ENCODE data around the gene ZNF697. TPM values are rescaled to one million over a fixed set of nuclear protein-coding genes. Genes with fewer than 3 reads are reported as not detected.
"Not testable (repeated sequence)": the region's sequence is repeated elsewhere in the genome, so short reads cannot be mapped to it uniquely, and the experiment has no call there.

ZNF697 gene
- 3.6 and 4.1 TPM in 2 replicates for total RNA-seq (2021)
- Bru-seq, nascent RNA = percentile 62 among the genes with signal in this experiment
- BruChase-seq, experiment 1, labeled RNA remaining after a 2-hour chase = percentile 61 among the genes with signal in this experiment
- percentile 62 among the genes with signal in this experiment for BruChase-seq, experiment 2, labeled RNA remaining after a 6-hour chase
- long read RNA-seq = 0 reads

GRCh38 chr1:119647734-119648619, at the start of gene ZNF697:
ZNF697 (minus strand) TSS chr1:119648266; CDS start chr1:119626100, 22,166 bp downstream.
- DNase-seq = peak; percentile 97 to 98
- Histone ChIP-seq H3K4me2 (peak within 1 kb of the TSS; percentile 96), H3K36me3 (ENCODE audit: low read depth) (no peaks in the 10 kb centered on the region), H4K20me1 (ENCODE audit: insufficient read depth) (no peaks in the 10 kb centered on the region; the same call in 1 of the 2 replicates), H3K27ac (peak within 1 kb of the TSS; percentile 43), H3K9me2 (ENCODE audit: insufficient read depth) (0 out of 2 replicates have a peak, but pooled peaks cover 3% of the 10 kb centered on the region), H3K9me3 (ENCODE audit: insufficient read depth, low read depth) (no peaks in the 10 kb centered on the region), H3K4me1 (replicated peaks; ENCODE audit: insufficient read depth) (peaks cover 26% of the 10 kb centered on the region), H3K27me3 (ENCODE audit: insufficient read depth, low read depth) (no peaks in the 10 kb centered on the region), H3K4me3 (peak within 1 kb of the TSS; percentile 99), H3K79me2 (ENCODE audit: low read depth) (peaks cover 11% of the 10 kb centered on the region), H3F3A (ENCODE audit: insufficient read depth, low read depth) (peaks cover 3% of the 10 kb centered on the region; the same call in 1 of the 2 replicates), H2AFZ (peak within 1 kb of the TSS; percentile 98)
- peak; percentile 45; the same call in 1 of the 2 replicates for TF ChIP-seq CTCF (conservative IDR thresholded peaks at IDR 0.05)
- TF ChIP-seq EZH2 (IDR thresholded peaks at IDR 0.05; ENCODE audit: low read depth) = no peak
- CTCF ChIA-PET = interaction anchor here (0.6 to 1.5 kb wide), 4 partner anchors 13 to 75 kb away, joined by 3 to 5 read pairs (median 4); no protein-coding TSS in a partner anchor
- POLR2A ChIA-PET (ENCODE audit: unreplicated experiment) = interaction anchor here (0.5 to 1.2 kb wide), 7 partner anchors 9 to 368 kb away, joined by 4 to 12 read pairs (median 6); partner anchors contain the start of gene PHGDH
- intact Hi-C loops (cut with micrococcal nuclease; ENCODE audit: unreplicated experiment) = loop anchor here (1.0 to 5.0 kb wide), 4 partner anchors 27 to 63 kb away; partner anchors contain the start of gene PHGDH
- BruUV-seq (replicated peaks) = no TSS peak

- Histone ChIP-seq H3K4me2 (no peak overlapping the region), H3K36me3 (ENCODE audit: low read depth) (no peaks in the 10 kb centered on the region), H3K27me3 (ENCODE audit: insufficient read depth, low read depth) (no peaks in the 10 kb centered on the region), H3K9me3 (ENCODE audit: insufficient read depth, low read depth) (peaks cover 20% of the 10 kb centered on the region), H3K9me2 (ENCODE audit: insufficient read depth) (no peaks in the 10 kb centered on the region), H2AFZ (no peak overlapping the region), H3K79me2 (ENCODE audit: low read depth) (no peaks in the 10 kb centered on the region), H3F3A (ENCODE audit: insufficient read depth, low read depth) (no peaks in the 10 kb centered on the region), H3K4me3 (no peak overlapping the region), H3K4me1 (replicated peaks; ENCODE audit: insufficient read depth) (no peaks in the 10 kb centered on the region), H4K20me1 (ENCODE audit: insufficient read depth) (no peaks in the 10 kb centered on the region), H3K27ac (no peak overlapping the region)
- no peak for TF ChIP-seq EZH2 (IDR thresholded peaks at IDR 0.05; ENCODE audit: low read depth)
- no peak for TF ChIP-seq CTCF (conservative IDR thresholded peaks at IDR 0.05)
- BruUV-seq (replicated peaks) = no TSS peak
- ChIA-PET CTCF (no interaction called here), POLR2A (ENCODE audit: unreplicated experiment) (interaction anchor here (0.6 kb wide), 2 partner anchors 10 to 33 kb away, joined by 4 read pairs; no protein-coding TSS in a partner anchor)
- intact Hi-C loops (cut with micrococcal nuclease; ENCODE audit: unreplicated experiment) = no loop called here
- DNase-seq = peak in 1 of 2 experiments; percentile 10
Measured at GRCh38 chr1:119697598-119697997, 49.5 kb upstream of the ZNF697 start.

- H3K4me1 ChIP-seq (replicated peaks; ENCODE audit: insufficient read depth); H3K4me2 ChIP-seq; H4K20me1 ChIP-seq (ENCODE audit: insufficient read depth); BruUV-seq (replicated peaks); H3K9me2 ChIP-seq (ENCODE audit: insufficient read depth); H3K27me3 ChIP-seq (ENCODE audit: insufficient read depth, low read depth); H3K4me3 ChIP-seq; H2AFZ ChIP-seq; H3K27ac ChIP-seq; H3K36me3 ChIP-seq (ENCODE audit: low read depth); CTCF ChIA-PET; H3K79me2 ChIP-seq (ENCODE audit: low read depth); intact Hi-C loops (cut with micrococcal nuclease; ENCODE audit: unreplicated experiment); H3F3A ChIP-seq (ENCODE audit: insufficient read depth, low read depth): not testable (repeated sequence)
- POLR2A ChIA-PET (ENCODE audit: unreplicated experiment) = interaction anchor here (0.7 to 0.8 kb wide), 2 partner anchors 15 to 40 kb away, joined by 3 to 13 read pairs; partner anchors contain the start of gene PHGDH
- H3K9me3 ChIP-seq (ENCODE audit: insufficient read depth, low read depth) = peaks cover 15% of the 10 kb centered on the region
- peak; percentile 37 to 39 for DNase-seq
Measured at GRCh38 chr1:119696863-119697262, 48.8 kb upstream of the ZNF697 start.
